Stimulated activated CD8-positive, alpha-beta memory T cell treated with anti-CD3 and anti-CD28 coated beads, Interleukin-12 subunit alpha, Interleukin-12 subunit beta, amount 100 ng/mL, for 24 hours (primary cell): Measurements from ENCODE around the gene UBXN1.

ENCODE experiments used
- DNase-seq: peaks from one replicate; pipeline ENCODE4 v3.0.0-alpha.2; 2020; ENCODE audit errors: extremely low read depth

The UBXN1 gene

DNA sequence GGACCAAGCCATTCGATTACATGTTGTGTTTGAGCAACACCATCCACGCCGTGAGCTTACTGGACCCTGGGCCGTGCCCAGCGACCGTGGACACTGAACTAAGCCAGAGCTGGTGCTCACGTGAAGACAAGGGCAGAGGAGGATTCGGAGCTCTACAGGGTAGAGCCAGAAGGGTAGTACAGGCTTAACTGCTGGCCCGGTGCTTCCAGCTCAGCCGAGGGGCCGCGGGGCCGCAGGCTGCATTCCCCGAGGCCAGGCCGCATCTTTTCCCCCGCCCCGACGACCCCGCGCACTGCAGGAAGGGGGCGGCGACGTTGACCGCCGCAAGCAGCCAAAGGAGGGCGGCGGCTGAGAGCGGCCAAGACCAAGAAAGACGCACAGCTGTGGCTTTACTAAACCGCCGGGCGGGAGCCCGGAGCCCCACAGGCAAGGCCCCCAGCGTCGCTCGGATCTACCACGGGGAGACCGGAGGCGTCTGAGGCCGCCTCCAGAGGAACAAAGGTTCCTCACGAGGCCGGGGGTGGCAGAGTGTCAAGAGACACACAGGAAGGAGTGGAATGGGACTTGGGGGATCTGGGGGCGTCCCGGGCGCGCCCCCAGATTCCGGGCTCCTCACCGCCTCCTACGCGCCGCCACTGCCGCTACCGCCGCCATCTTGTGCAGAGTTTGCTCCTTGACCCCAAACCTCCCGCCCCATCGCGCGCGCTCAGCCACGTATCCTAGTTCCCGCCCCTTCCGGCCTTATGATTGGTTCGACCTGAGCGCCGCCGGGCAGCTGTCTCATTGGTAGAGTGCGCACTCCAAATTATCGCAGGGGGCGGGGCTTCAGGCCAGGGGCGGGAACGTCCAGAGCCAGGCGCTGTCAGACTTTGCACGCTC is 32.7 kb downstream of the UBXN1 start, which contains the start of gene GANAB:
TSS of gene GANAB (minus strand) at position 668 of the 879 bp plus-strand sequence. CDS start at position 654, 14 bp downstream.
- peak; percentile 99 for DNase-seq

DNA sequence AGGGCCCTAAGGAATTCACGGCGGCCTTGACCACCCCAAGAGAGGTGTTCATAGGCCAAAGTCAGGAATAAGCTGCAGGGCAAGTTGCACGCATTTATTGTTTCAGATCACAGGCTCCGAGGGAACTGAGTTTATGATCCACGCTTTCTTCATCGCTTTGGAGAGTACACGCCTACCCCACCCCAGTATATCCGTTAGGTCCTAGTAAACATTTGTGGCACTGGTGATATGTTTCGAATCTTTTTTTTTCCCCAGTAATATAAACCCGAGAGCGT is 33.3 kb downstream of the UBXN1 start:
- DNase-seq: no peak

DNA sequence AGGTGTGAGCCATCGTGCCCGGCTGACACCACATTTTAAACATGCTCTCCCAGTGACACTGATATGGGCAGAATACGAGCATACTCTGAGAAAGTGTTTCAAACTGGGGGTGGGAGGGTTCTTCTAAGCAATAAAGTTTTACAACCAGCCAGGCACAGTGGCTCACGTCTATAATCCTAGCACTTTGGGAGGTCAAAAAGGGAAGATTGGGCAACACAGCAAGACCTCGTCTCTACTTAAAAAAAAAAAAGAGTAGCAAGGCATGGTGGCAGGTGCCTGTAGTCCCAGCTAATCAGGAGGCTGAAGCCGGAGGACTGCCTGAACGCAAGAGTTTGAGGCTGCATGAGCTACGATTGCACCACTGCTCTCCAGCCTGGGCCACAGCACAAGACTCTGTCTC is 34.7 kb downstream of the UBXN1 start:
- DNase-seq: no peak

DNA sequence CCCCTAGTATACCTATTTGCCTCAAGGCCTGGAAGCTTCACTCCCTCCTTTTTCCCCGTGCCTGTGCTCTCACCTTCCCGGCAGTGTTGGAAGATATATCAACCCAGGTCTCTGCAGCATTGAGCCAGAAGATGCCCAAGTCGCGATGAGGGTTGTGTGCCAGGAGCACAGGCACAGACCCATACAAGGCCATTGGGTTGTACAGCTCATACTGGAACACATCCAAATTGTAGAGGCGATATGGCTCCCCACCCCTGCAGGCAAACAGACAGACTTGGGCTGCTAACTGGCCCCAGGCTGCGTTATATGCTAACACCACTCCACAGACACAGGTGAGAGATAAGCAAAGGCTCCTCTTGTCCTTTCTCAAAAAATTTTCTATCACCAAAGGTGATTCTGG is 46.4 kb downstream of the UBXN1 start:
- DNase-seq: no peak

DNA sequence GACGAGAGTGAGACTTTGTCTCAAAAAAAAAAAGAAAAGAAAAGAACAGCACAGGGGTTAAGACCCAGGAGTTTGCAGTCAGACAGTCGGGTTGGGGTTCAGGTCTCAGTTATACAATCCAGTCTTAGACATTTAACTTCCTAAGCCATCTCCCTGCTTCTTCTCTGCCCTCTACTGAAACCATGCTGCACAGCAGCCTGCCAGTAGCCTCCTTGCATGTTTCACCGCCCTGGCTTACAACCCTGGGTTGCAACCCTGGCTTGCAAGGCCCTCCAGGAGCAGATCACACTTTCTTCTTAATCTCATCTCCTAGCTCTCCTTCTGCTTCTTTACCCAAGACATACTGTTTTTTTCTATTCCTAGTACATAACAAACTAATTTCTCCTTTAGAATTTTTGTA is 51.2 kb downstream of the UBXN1 start:
- DNase-seq: no peak
